HEK293 (cell line): ENCODE results near the gene OR2F2.

Experiments
- CTCF ChIA-PET: fragments of 350-600 bp; formaldehyde crosslinking; extraction: SDS; loops from one replicate; lab custom pipeline; 2021; ENCODE audit warnings: antibody characterized with exemption; lab: Yijun Ruan, JAX
- POLR2A ChIA-PET: fragments of 300-600 bp; formaldehyde crosslinking; extraction: SDS; loops from one replicate; lab custom pipeline; 2020; ENCODE audit warnings: antibody characterized with exemption, inconsistent platforms; lab: Yijun Ruan, JAX
- H3K27ac ChIP-seq: fragments of 200-500 bp; sonication (Bioruptor generic); 2 replicates; pipeline ENCODE4 v1.5.1; 2014; ENCODE audit warnings: low read depth, low read length, control low read depth, inconsistent platforms; ENCODE audit errors: extremely low read depth
- H3K36me3 ChIP-seq, 2 experiments: fragments of 200-500 bp in 1 of 2; sonication (Bioruptor generic) in 1 of 2; 1 replicate in 1 of 2; 2 replicates in 1 of 2; pipeline ENCODE4 v1.5.1; 2014 to 2017; ENCODE audit warnings: inconsistent platforms in 2 of 2, low read length in 2 of 2; ENCODE audit not compliant: control insufficient read depth in 2 of 2, insufficient read depth in 1 of 2
- H3K4me1 ChIP-seq: fragments of 200-500 bp; sonication (Bioruptor generic); 2 replicates; pipeline ENCODE4 v1.5.1; 2014; ENCODE audit warnings: mild to moderate bottlenecking, low read length, inconsistent platforms; ENCODE audit not compliant: control insufficient read depth, insufficient read depth
- H3K4me3 ChIP-seq: 2 replicates; pipeline ENCODE4 v1.5.1; 2011; ENCODE audit warnings: low read depth, mild to moderate bottlenecking, control low read depth, low read length, moderate library complexity
- H3K9me3 ChIP-seq: fragments of 200-500 bp; sonication (Bioruptor generic); 2 replicates; pipeline ENCODE4 v1.5.1; 2014; ENCODE audit warnings: low read depth, low read length, inconsistent platforms; ENCODE audit not compliant: control insufficient read depth, insufficient read depth
- PRDM1 ChIP-seq: fragments of 450-650 bp; formaldehyde crosslinking; IDR thresholded peaks from 2 replicates; pipeline ENCODE4; 2016; ENCODE audit warnings: missing biosample characterization, missing genetic modification characterization
- PRDM2 ChIP-seq: fragments of 450-650 bp; formaldehyde crosslinking; IDR thresholded peaks from 2 replicates; pipeline ENCODE4 v1.5.1; 2016; ENCODE audit warnings: missing biosample characterization, missing genetic modification characterization, borderline replicate concordance
- PRDM6 ChIP-seq: fragments of 450-650 bp; formaldehyde crosslinking; IDR thresholded peaks from 2 replicates; pipeline ENCODE4 v1.5.1; 2017; ENCODE audit warnings: missing biosample characterization, missing genetic modification characterization
- REPIN1 ChIP-seq: fragments of 450-650 bp; formaldehyde crosslinking; IDR thresholded peaks from 2 replicates; pipeline ENCODE4 v1.5.1; 2017; ENCODE audit warnings: missing biosample characterization, missing genetic modification characterization, low read depth
- SP3 ChIP-seq: fragments of 450-650 bp; formaldehyde crosslinking; IDR thresholded peaks from 2 replicates; pipeline ENCODE4 v1.5.1; 2016; ENCODE audit warnings: missing biosample characterization, missing genetic modification characterization
- ZFHX2 ChIP-seq: fragments of 450-650 bp; formaldehyde crosslinking; conservative IDR thresholded peaks from 2 replicates; pipeline ENCODE4 v1.5.1; 2016; ENCODE audit warnings: missing biosample characterization, missing genetic modification characterization
- ZNF10 ChIP-seq: fragments of 450-650 bp; formaldehyde crosslinking; IDR thresholded peaks from 2 replicates; pipeline ENCODE4 v1.5.1; 2017; ENCODE audit warnings: missing biosample characterization, missing genetic modification characterization
- ZNF132 ChIP-seq: fragments of 450-650 bp; formaldehyde crosslinking; IDR thresholded peaks from 2 replicates; pipeline ENCODE4 v1.5.1; 2017; ENCODE audit warnings: missing biosample characterization, missing genetic modification characterization, borderline replicate concordance
- ZNF138 ChIP-seq: fragments of 450-650 bp; formaldehyde crosslinking; IDR thresholded peaks from 2 replicates; pipeline ENCODE4 v1.5.1; 2016; ENCODE audit warnings: missing biosample characterization, missing genetic modification characterization, borderline replicate concordance
- ZNF23 ChIP-seq: fragments of 450-650 bp; formaldehyde crosslinking; IDR thresholded peaks from 2 replicates; pipeline ENCODE4 v1.5.1; 2016; ENCODE audit warnings: missing biosample characterization, missing genetic modification characterization, borderline replicate concordance
- ZNF26 ChIP-seq: fragments of 450-650 bp; formaldehyde crosslinking; IDR thresholded peaks from 2 replicates; pipeline ENCODE4 v1.5.1; 2016; ENCODE audit warnings: missing biosample characterization, missing genetic modification characterization
- ZNF426 ChIP-seq: fragments of 450-650 bp; formaldehyde crosslinking; IDR thresholded peaks from 2 replicates; pipeline ENCODE4 v1.5.1; 2017; ENCODE audit warnings: missing biosample characterization, missing genetic modification characterization, mild to moderate bottlenecking, inconsistent platforms, moderate library complexity
- ZNF510 ChIP-seq: fragments of 450-650 bp; formaldehyde crosslinking; IDR thresholded peaks from 2 replicates; pipeline ENCODE4 v1.5.1; 2018; ENCODE audit warnings: mild to moderate bottlenecking, missing genetic modification characterization, missing biosample characterization; ENCODE audit not compliant: insufficient replicate concordance
- ZNF514 ChIP-seq: fragments of 450-650 bp; formaldehyde crosslinking; IDR thresholded peaks from 2 replicates; pipeline ENCODE4 v1.5.1; 2016; ENCODE audit warnings: missing biosample characterization, missing genetic modification characterization
- ZNF571 ChIP-seq: fragments of 450-650 bp; formaldehyde crosslinking; IDR thresholded peaks from 2 replicates; pipeline ENCODE4 v1.5.0; 2017; ENCODE audit warnings: missing biosample characterization, missing genetic modification characterization
- ZNF585B ChIP-seq: fragments of 450-650 bp; formaldehyde crosslinking; IDR thresholded peaks from 2 replicates; pipeline ENCODE4 v1.5.1; 2016; ENCODE audit warnings: missing biosample characterization, missing genetic modification characterization
- ZNF600 ChIP-seq: fragments of 450-650 bp; formaldehyde crosslinking; IDR thresholded peaks from 2 replicates; pipeline ENCODE4 v1.5.1; 2016; ENCODE audit warnings: missing biosample characterization, missing genetic modification characterization
- ZNF610 ChIP-seq: fragments of 450-650 bp; formaldehyde crosslinking; IDR thresholded peaks from 2 replicates; pipeline ENCODE4 v1.5.1; 2016; ENCODE audit warnings: missing biosample characterization, missing genetic modification characterization, borderline replicate concordance

The OR2F2 gene

GRCh38 chr7:143905509-143905908, 29.5 kb upstream of the OR2F2 start:
- CTCF ChIA-PET, result no interaction called here
- TF ChIP-seq ZNF138 (tag by site-specific recombination) (no peak), ZFHX2 (tag by site-specific recombination) (0 out of 2 replicates have a peak, but pooled peaks have one; percentile 9)
- H3K36me3 ChIP-seq, result no peaks in the 10 kb centered on the region
- no peak overlapping the region for H3K27ac ChIP-seq
- H3K4me1 ChIP-seq, result no peaks in the 10 kb centered on the region
- H3K9me3 ChIP-seq, result no peaks in the 10 kb centered on the region
- no peak overlapping the region for H3K4me3 ChIP-seq
- POLR2A ChIA-PET, result no interaction called here

GRCh38 chr7:143906151-143906550, 28.9 kb upstream of the OR2F2 start:
- Histone ChIP-seq H3K9me3 (no peaks in the 10 kb centered on the region), H3K4me1 (no peaks in the 10 kb centered on the region), H3K4me3 (no peak overlapping the region), H3K27ac (no peak overlapping the region), H3K36me3 (no peaks in the 10 kb centered on the region)
- POLR2A ChIA-PET, result no interaction called here
- TF ChIP-seq PRDM6 (tag by site-specific recombination) (no peak), ZNF10 (no peak), ZNF571 (tag by site-specific recombination) (no peak), ZNF426 (no peak), ZNF26 (tag by site-specific recombination) (no peak), ZNF510 (tag by site-specific recombination) (no peak), ZNF585B (tag by site-specific recombination) (no peak), ZNF132 (tag by site-specific recombination) (no peak), ZNF600 (tag by site-specific recombination) (no peak), REPIN1 (no peak), ZNF514 (tag by site-specific recombination) (no peak), ZNF610 (tag by site-specific recombination) (no peak), ZNF23 (tag by site-specific recombination) (no peak), PRDM1 (tag by site-specific recombination) (no peak), PRDM2 (tag by site-specific recombination) (no peak), SP3 (tag by site-specific recombination) (no peak)
- CTCF ChIA-PET, result no interaction called here
